Thoracic aorta (tissue), 2 donors: Measurements from ENCODE around the gene PPFIA3. TPM values are rescaled to one million over a fixed set of nuclear protein-coding genes. Genes with fewer than 3 reads are reported as not detected.

ENCODE experiments used
- ATAC-seq: fragments of 150-250 bp; one replicate; pipeline ENCODE4 v1.8.0; 2017; ENCODE audit warnings: low read depth; ENCODE audit not compliant: insufficient number of reproducible peaks, low FRiP score
- DNase-seq: peaks from one replicate; pipeline ENCODE4 v3.0.0-alpha.2; 2020; ENCODE audit warnings: low spot score
- H3K27ac ChIP-seq, 2 donors: fragments of 200-600 bp; sonication (generic); 1 replicate in 1 of 2; 2 replicates in 1 of 2; pipeline ENCODE4 v1.5.1; 2016; ENCODE audit warnings: mild to moderate bottlenecking in 2 of 2, moderate library complexity in 2 of 2
- H3K27me3 ChIP-seq: fragments of 200-600 bp; sonication (generic); replicated peaks from 2 replicates; pipeline ENCODE4 v1.6.0; 2016; ENCODE audit warnings: mild to moderate bottlenecking; ENCODE audit not compliant: insufficient read depth
- H3K36me3 ChIP-seq: fragments of 200-600 bp; sonication (generic); one replicate; pipeline ENCODE4 v1.5.1; 2016
- H3K4me1 ChIP-seq, 2 donors: fragments of 200-600 bp; sonication (generic); 1 replicate in 1 of 2; 2 replicates in 1 of 2; pipeline versions ENCODE4 v1.5.1 to v1.6.0; 2016; ENCODE audit warnings: low read depth in 2 of 2, mild to moderate bottlenecking in 1 of 2; ENCODE audit not compliant: control insufficient read depth in 1 of 2
- H3K4me3 ChIP-seq: fragments of 200-600 bp; sonication (generic); 2 replicates; pipeline ENCODE4 v1.5.1; 2016; ENCODE audit warnings: mild to moderate bottlenecking
- H3K9me3 ChIP-seq: fragments of 200-600 bp; sonication (generic); 2 replicates; pipeline ENCODE4 v1.5.1; 2016
- CTCF ChIP-seq: fragments of 200-600 bp; sonication (generic); IDR thresholded peaks from one replicate; pipeline ENCODE4 v1.5.1; 2019; ENCODE audit warnings: antibody characterized with exemption
- total RNA-seq, 2 donors: library from RNA; depleted of rRNA; stranded (reverse); fragments of >200 nt; gene quantifications; one replicate each; pipeline versions ENCODE4 v1.1.0 to v1.2.3, GENCODE V29; 2016

Gene PPFIA3
- total RNA-seq, 2 donors from 2014 or later: 2.7 to 5.0 TPM

DNA sequence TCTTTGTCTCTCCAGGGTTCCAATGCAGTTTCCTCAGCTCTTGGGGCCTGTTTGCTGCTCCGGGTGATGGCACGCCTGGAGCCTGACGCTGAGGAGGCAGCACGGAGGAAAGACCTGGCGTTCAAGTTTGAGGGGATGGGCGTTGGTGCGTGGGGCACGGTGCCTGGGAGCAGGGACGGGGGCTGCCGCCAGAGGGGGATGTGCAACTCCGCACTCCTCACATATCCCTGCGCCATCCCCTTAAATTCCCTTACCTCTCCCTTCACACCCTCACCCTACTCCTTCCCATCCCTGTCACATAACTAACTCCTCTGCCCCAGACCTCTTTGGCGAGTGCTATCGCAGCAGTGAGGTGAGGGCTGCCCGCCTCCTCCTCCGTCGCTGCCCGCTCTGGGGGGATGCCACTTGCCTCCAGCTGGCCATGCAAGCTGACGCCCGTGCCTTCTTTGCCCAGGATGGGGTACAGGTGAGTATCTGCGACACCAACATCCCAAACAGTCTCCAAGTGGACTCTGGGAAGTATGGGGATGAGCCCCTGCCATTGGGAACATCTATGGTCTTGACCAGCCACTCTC, 69.4 kb downstream of the PPFIA3 start:
- no peaks in the 10 kb centered on the region for H3K4me1 ChIP-seq
- no peak overlapping the region for H3K27ac ChIP-seq
- no peaks in the 10 kb centered on the region for H3K9me3 ChIP-seq
- ATAC-seq (no peak), DNase-seq (no peak)
- H3K27me3 ChIP-seq: no peaks in the 10 kb centered on the region
- TF ChIP-seq CTCF: no peak
- H3K4me3 ChIP-seq: no peak overlapping the region
- peaks cover 55% of the 10 kb centered on the region for H3K36me3 ChIP-seq

DNA sequence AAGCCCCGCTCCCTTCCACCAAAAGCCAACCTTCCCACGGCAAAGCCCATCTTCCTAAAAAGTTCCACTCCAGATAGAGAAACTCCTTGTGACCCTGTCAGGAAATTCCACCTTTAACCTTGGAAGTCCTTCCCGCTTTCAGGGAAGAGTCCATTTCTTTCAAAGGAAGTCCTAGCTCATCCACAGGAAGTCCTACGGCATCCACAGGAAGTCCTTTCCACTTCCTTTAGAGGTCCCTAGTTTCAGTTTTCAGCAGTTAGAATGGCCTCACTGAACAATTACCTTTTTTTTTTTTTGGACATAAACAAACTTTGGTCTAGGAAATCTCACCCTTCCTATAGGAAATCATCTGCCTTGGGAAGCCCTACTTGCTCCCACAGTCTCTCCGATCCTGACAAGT, 69.9 kb downstream of the PPFIA3 start:
- DNase-seq (no peak), ATAC-seq (no peak)
- peaks cover 55% of the 10 kb centered on the region for H3K36me3 ChIP-seq

GRCh38 chr19:49190781-49191180, 71.4 kb downstream of the PPFIA3 start:
- no peak for ATAC-seq

More for the DNA sequence above, 69.9 kb downstream of the PPFIA3 start:
- H3K4me1 ChIP-seq: no peaks in the 10 kb centered on the region
- H3K9me3 ChIP-seq: no peaks in the 10 kb centered on the region
- no peak for TF ChIP-seq CTCF
- H3K4me3 ChIP-seq: no peak overlapping the region
- H3K27me3 ChIP-seq: no peaks in the 10 kb centered on the region
- H3K27ac ChIP-seq: no peak overlapping the region

GRCh38 chr19:49193822-49194394, 74.6 kb downstream of the PPFIA3 start:
- TF ChIP-seq CTCF: no peak
- Histone ChIP-seq H3K4me1 (peaks cover 0 to 5% of the 10 kb centered on the region in 2 donors), H3K4me3 (no peak overlapping the region), H3K27ac (no peak overlapping the region), H3K27me3 (no peaks in the 10 kb centered on the region), H3K9me3 (no peaks in the 10 kb centered on the region), H3K36me3 (peaks cover 31% of the 10 kb centered on the region)
- DNase-seq: no peak
- ATAC-seq: no peak

More at GRCh38 chr19:49190781-49191180, 71.4 kb downstream of the PPFIA3 start:
- DNase-seq: no peak
- Histone ChIP-seq H3K36me3 (peaks cover 52% of the 10 kb centered on the region), H3K4me3 (no peak overlapping the region), H3K4me1 (no peaks in the 10 kb centered on the region), H3K27me3 (no peaks in the 10 kb centered on the region), H3K9me3 (no peaks in the 10 kb centered on the region), H3K27ac (no peak overlapping the region)
- TF ChIP-seq CTCF: no peak

- Histone ChIP-seq H3K27me3 (no peaks in the 10 kb centered on the region), H3K4me3 (no peak overlapping the region), H3K27ac (no peak overlapping the region), H3K4me1 (peaks cover 0 to 5% of the 10 kb centered on the region in 2 donors), H3K9me3 (no peaks in the 10 kb centered on the region), H3K36me3 (peaks cover 26% of the 10 kb centered on the region)
- TF ChIP-seq CTCF: no peak
- no peak for DNase-seq
- ATAC-seq: no peak
Measured at GRCh38 chr19:49194408-49194807, 75.1 kb downstream of the PPFIA3 start.
